GM12878 (cell line): ENCODE results near the gene ATXN1L.

Source experiments
- BMI1 ChIP-seq: fragments of 450-650 bp; IDR thresholded peaks from 2 replicates; pipeline ENCODE4 v1.6.1; 2016; ENCODE audit warnings: mild to moderate bottlenecking, moderate library complexity, borderline replicate concordance
- CBFB ChIP-seq: IDR thresholded peaks from 2 replicates; pipeline ENCODE4 v1.6.1; 2016; ENCODE audit warnings: antibody characterized with exemption, low read depth
- CREM ChIP-seq: IDR thresholded peaks from 2 replicates; pipeline ENCODE4 v1.6.1; 2014; ENCODE audit warnings: antibody characterized with exemption, low read depth
- CTCF ChIP-seq, 3 experiments: IDR thresholded peaks in 2 of 3; conservative IDR thresholded peaks in 1 of 3; 2 replicates each; pipeline ENCODE4 v1.5.1; 2011; ENCODE audit warnings: low read depth in 3 of 3, low read length in 3 of 3, mild to moderate bottlenecking in 3 of 3, control low read depth in 2 of 3, moderate library complexity in 2 of 3, inconsistent platforms in 1 of 3, mixed read lengths in 1 of 3; ENCODE audit not compliant: control insufficient read depth in 2 of 3, insufficient read depth in 1 of 3; ENCODE audit errors: extremely low read depth in 1 of 3
- CUX1 ChIP-seq: IDR thresholded peaks from 2 replicates; pipeline ENCODE4 v1.6.1; 2012; ENCODE audit warnings: improper control_type of control experiment, low read depth, low read length; ENCODE audit not compliant: insufficient replicate concordance
- ETV6 ChIP-seq, 2 experiments: fragments of 450-650 bp in 1 of 2; IDR thresholded peaks in 1 of 2; conservative IDR thresholded peaks in 1 of 2; 2 replicates each; pipeline ENCODE4 v1.6.1; 2014; ENCODE audit warnings: antibody characterized with exemption in 1 of 2, borderline replicate concordance in 1 of 2, low read depth in 1 of 2, mild to moderate bottlenecking in 1 of 2, moderate library complexity in 1 of 2
- EZH2 ChIP-seq: IDR thresholded peaks from 2 replicates; pipeline ENCODE4 v1.6.1; 2012; ENCODE audit warnings: low read depth, mild to moderate bottlenecking, control low read depth, inconsistent platforms, low read length, borderline replicate concordance; ENCODE audit not compliant: control insufficient read depth
- GATAD2B ChIP-seq: fragments of 450-650 bp; conservative IDR thresholded peaks from 2 replicates; pipeline ENCODE4 v1.6.1; 2017; ENCODE audit warnings: low read depth, mild to moderate bottlenecking, moderate library complexity
- RELA ChIP-seq: fragments of 450-650 bp; IDR thresholded peaks from 2 replicates; pipeline ENCODE4 v1.8.0; 2014; ENCODE audit warnings: borderline replicate concordance; ENCODE audit not compliant: partially characterized antibody
- SP1 ChIP-seq: IDR thresholded peaks from one replicate; pipeline ENCODE4 v1.6.1; 2011; ENCODE audit warnings: low read depth, low read length
- SRF ChIP-seq, 2 experiments: IDR thresholded peaks; 2 replicates each; pipeline ENCODE4 v1.6.1; 2011; ENCODE audit warnings: low read depth in 2 of 2, low read length in 2 of 2, mild to moderate bottlenecking in 1 of 2, moderate library complexity in 1 of 2
- ZBTB4 ChIP-seq: fragments of 450-650 bp; formaldehyde crosslinking; IDR thresholded peaks from 2 replicates; pipeline ENCODE4 v1.4.0; 2022; ENCODE audit warnings: mild to moderate bottlenecking, moderate library complexity
- ZSCAN29 ChIP-seq: fragments of 450-650 bp; IDR thresholded peaks from 2 replicates; pipeline ENCODE4 v1.6.1; 2017; ENCODE audit warnings: mild to moderate bottlenecking, moderate library complexity

GRCh38 chr16:71837150-71837549, 8.6 kb upstream of the ATXN1L start:
- TF ChIP-seq CUX1 (no peak), ZSCAN29 (no peak), CTCF (IDR thresholded peaks at IDR 0.05 in 2 of 3, conservative IDR thresholded peaks at IDR 0.05 in 1 of 3; ENCODE audit: control insufficient read depth in 2 of 3, extremely low read depth in 1 of 3, insufficient read depth in 1 of 3, low read depth in 3 of 3, low read length in 3 of 3) (no peak), RELA (no peak), EZH2 (no peak), CREM (no peak), CBFB (no peak), SRF (IDR thresholded peaks at IDR 0.05; ENCODE audit: low read depth in 2 of 2, low read length in 2 of 2) (no peak), ZBTB4 (CRISPR knock-in tag) (no peak), ETV6 (conservative IDR thresholded peaks at IDR 0.05 in 1 of 2, IDR thresholded peaks at IDR 0.05 in 1 of 2; ENCODE audit: borderline replicate concordance in 1 of 2, low read depth in 1 of 2) (no peak), SP1 (no peak), GATAD2B (no peak), BMI1 (no peak)
